HG02623 (cell line): ENCODE results near the gene THSD7B.

Source experiments
- ATAC-seq: cut with Tn5 transposase; IDR thresholded peaks from one replicate; pipeline ENCODE4 v1.9.1; 2021; ENCODE audit warnings: moderate library complexity; ENCODE audit not compliant: unreplicated experiment

THSD7B gene

DNA sequence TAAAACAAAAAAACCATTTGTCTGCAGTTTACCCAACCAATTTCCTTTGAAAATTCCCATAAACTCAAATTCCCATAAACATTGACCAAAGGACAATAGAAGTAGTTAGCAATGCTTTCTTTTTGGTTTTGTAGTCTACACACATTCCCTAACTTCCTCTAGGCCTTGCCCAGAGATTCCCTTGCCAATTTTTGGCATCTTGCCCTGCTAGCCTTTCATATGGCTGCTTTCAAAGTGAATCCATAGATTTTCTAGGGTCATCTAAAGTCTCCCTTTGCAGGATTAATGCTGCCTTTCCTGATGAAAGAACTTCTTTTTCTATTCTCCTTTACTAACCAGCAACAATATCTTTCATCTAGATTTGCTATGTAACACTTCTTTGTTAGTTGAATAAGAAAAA, 33.4 kb downstream of the THSD7B start:
- ATAC-seq = no peak

DNA sequence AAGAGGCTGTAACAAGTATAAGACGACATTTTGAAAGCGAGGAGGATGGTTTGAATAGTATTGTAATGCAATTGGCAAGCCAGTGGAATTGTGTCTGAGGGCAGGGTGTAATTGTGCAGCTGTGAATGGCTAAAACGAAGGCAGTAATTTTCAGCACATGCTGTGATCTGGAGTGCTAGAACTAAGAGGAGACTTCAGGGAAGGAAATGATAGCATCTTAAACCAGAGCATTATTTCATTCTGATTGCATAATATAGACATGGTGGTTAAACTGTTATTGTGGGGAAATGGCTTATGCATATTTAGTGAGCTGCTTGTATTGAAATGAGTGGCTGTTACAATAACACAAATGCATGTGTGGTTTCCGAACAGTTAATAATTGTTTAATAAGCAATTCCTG, 36.3 kb downstream of the THSD7B start:
- no peak for ATAC-seq

DNA sequence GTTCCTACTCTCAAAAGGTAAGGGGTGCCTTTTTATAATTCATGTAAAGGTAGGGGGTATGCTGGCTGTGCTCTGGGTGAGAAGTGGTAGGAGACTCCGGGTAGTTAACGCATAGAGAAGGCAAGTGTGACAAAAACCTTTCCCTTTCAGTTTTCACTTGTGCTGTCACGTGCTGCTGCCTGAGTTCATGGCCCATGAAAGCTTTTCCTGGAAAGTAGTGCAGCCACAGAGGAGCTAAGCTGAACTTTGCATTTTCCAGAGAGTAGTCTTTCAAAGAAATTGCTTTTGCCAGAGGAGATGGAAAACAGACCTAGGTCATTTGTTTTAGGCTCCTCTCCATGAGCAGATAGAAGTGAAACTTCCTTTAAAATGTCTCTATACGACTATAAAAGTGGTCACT, 44.7 kb downstream of the THSD7B start:
- no peak for ATAC-seq

DNA sequence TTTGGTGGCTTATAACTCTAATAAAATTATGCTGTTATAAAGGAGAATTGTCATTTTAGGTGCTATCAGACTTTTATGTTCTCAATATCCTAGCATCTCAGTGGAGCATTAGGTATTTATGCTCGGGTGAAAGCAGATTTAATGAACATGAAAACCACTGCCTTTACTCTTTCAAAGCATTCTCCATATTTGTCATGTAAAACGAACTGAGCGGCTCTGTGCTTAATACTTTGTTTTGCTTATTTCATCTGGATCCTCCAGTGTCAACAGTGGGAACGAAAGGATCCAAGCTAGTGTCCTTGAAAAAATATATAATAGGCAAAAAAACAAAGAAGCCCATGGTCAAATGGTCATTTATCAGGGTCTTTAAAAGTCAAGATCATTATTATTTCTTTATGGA, 53.5 kb downstream of the THSD7B start:
- no peak for ATAC-seq

DNA sequence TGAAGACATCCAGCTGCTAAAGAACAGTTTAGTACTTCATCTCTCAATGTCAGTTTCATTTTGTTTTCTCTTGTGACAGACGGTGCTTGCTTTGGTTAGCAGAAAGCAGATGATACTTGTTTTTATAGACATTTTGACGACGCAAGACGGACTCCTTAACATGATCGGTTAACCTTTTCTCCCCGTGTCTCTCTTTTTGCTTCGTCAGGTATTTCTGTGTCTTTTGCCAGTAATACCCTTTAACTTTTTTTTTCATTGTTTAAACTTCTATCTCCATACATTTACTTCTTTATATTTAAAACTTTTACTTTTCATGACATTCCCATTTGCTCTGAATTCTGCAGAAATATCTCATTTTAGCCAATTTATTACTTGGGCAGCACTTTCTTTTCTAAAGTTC, 57.9 kb downstream of the THSD7B start:
- ATAC-seq = no peak

DNA sequence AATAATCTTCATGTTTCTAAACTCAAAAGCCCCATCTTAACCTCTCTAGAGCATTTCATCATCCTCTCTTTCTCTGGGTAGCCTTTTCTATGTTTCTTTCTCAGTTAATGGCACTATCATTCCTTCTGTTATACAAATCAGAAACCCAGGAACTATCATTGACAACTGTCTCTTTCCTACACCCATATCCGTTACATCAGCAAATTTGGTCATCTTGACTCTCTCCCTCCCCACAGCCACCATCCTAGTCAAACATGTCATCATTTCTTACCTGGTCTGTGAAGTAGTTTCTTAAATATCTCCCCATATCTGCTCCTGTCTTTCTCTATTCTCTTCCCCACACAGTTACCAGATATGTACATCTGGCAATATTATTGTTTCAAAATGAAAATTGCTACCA, 62.8 kb downstream of the THSD7B start:
- ATAC-seq = no peak

DNA sequence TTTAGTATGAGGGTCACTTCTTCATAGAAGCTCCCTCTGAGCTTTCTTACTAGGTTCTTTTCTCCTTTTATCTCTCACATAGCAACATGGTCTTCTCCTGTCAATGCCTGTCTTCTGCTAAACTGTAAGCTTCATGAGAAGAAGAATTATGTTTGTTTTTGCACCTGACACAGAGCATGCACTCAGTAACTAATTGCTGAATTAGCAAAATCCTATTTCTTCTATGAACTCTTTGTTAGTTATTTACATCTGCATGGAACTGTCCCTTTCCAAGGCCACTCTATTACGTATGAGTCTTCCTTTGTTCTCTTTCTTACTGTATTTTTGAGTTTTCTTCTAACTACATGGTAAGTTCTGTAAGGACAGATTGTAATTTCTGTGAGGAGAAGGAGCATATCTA, 63.4 kb downstream of the THSD7B start:
- ATAC-seq = no peak

DNA sequence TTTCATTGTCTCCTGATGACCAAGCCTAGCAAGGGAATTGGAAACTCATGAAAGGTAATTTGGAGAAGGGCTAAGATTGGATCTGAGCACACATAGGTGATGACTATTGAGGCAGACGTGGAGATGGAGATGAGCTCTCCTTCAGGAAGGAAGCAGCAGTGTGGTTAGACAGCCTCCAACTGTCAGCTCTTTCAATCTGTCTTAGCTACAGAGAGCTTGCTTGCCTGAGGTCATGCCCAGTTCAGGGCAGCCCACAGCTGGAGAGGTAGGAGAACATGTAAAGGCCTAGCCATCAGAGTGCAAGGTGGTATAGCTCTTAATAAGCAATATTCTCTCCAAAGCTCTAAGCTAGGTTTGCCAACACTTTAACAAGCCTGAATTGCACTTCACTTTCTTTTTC, 79.2 kb downstream of the THSD7B start:
- no peak for ATAC-seq

DNA sequence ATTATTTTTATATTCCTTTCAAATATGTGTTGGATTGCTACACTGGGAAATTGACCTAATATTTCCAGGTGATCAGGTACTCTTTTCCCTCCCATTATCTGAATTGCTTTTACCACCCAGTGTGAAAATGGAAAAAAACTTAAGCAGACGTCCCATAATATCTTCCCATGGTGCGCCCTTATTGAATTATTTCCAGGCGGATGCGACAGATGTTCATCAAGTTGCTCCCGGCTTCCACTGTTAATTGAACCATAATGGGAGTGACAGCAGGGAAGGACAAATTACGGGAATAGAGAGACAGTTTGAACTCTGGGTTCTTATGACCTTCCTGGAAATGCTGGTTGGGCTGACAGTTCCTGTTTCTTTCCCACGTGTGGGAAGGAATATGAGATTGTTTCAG, 93.3 kb downstream of the THSD7B start:
- no peak for ATAC-seq

DNA sequence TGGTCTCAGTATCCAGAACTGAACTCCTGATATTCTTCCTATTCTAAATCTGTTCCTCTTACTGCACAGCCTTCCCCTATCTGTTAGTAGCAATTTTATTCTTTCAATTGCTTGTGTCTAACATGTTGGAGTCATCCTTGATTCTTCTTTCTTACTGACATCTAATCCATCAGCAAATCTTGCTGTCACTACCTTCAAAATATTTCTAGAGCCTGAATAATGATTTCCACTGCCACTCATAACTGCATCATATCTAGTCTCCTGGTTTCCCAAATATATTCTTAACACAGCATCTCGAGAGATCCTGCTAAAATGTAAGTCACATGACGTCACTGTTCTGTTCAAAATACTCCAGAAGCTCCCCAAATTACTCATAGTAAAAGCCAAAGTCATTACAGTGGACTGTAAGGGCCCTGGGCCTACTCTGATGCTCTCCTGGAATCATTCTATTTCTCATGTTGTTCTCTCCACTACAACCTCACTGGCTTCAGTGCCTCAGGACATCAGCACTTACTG, 95.2 kb downstream of the THSD7B start:
- no peak for ATAC-seq

DNA sequence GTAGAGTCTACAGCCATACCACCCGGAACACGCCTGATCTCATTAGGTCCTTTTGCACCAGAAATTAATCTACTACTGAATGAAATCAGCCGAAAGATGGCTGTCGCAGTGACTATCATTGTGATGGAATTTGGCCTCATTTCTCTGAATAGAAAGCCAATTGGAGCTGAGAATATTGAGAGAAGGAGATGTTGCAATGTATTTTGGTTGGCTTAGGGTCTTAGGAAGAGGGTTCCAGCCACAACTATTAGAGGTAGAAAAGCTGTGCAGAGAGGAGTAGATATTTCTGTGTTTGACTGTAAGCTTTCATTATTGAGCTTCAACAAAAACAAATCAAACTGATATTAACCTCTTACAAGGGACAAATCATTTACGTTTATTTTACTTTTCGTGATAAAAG, 98.1 kb downstream of the THSD7B start:
- ATAC-seq = no peak

DNA sequence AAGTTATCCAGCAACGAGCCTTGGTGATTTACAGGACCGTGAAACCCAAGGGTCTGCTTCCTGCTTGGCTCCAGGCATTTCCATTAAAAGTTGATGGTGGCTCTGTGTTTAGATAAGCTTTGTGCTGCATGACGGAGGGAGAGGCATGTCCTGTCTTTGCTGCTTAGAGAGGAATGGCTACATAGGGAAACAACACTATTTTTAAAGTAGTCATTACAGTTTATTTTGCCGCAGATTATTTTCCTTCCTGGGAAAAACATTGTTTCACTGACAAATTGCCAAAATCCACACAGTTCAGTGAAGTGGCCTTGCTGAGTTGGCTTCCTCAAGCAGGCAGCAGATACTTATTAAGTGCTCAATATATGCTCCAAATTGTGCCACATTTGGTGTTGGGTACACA, 98.5 kb downstream of the THSD7B start:
- ATAC-seq = no peak

DNA sequence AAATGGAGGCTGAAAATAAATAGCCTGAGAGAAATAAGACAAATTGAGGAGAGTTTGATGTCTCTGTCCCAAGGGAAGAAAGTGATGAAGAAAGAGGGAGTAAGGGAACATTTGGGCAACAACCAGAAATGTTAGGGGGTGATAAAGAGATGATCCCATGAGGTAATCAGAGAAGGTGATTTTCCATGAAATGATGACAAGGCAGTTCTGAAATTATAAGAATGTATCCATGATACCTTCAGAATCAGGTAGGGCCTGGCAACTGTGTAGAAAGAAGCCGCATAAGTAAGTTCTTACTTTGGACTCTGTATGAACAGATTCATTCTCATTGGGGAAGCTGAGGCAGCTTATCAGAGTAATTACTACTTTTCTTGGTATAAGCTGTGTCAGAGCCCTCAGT, 106.1 kb downstream of the THSD7B start:
- ATAC-seq = no peak

DNA sequence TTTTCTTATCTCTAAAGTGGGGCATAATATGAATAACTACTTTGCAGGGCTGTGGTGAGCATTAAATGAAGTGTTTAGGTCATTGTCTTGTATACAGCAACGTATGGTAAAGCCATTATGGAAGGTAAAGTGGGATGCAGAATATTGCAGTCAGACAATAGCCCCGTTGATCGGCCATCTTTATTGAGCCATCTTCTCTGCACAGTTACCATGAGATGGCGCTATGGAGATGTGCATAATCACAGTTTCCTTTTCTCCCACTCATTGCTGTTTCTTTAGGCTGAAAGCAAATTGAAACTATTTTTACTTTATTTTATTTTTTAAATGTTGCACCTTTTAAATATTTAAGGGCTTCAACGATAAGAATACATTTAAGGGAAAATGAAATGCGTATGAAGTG, 108.9 kb downstream of the THSD7B start:
- no peak for ATAC-seq

DNA sequence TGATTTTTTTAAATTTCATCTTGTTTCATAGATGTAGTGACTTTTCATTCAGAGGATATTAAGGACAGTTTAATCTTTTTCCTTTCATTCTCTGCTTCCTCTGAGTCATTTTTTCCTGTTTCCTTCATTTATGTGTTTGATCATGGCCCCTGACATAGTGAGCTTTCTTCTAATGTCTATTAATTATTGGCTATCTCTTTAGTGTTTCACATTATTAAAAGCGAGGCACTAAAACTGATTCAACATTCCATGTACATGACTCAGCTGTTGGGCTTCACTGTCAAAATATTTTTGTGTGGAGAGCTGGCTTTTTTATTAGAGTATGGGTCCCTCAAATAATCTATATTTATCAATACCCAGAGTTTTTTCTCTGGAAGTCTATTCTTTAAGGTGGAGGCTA, 125.8 kb downstream of the THSD7B start:
- ATAC-seq = no peak

DNA sequence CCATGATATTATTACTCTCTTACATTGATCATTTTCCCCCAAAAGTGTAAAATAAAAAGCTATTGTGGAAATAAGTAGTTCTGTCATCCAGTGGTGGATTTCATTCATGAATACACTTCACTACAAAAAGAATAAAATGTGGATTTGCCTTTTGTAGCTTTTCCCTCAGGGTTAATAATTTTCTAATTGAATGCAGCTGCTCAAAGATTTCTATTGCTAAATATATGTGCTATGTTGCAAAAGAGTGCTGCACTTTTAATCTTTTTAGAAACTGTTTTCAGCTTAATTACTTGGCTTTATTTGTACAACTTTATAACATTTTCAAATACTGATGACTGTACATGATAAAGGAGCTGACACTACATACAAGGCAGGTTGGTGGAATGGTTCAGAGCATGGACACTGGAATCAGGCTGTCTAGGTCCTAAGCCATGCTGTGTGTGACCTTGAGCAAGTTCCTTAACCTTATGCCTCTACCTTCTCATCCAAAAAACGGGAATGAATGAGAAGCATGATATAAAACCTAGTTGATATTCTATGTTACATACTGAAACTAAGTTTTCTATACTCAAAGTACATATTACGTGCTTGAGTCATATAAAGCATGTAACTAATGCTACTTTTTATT, 128.8 kb downstream of the THSD7B start:
- ATAC-seq = no peak

DNA sequence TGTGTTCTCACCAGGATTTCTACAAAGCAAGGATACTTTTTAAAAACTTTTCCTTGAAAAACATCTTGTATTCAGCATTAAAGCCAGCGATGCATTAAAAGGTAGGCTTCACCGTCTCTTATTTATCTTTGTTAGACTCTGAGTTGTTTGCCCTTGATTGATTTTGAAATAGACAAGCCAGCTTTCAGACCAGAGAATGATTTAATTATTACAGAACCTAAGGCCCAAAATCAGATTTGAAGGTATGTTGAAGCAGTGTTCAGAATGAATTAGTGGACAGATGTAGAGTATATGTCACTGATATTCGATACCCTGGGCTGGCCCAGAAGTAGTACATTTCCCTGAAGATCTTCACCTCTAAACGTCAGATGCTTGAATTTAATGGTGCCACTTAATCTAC, 136.4 kb downstream of the THSD7B start:
- ATAC-seq = no peak

DNA sequence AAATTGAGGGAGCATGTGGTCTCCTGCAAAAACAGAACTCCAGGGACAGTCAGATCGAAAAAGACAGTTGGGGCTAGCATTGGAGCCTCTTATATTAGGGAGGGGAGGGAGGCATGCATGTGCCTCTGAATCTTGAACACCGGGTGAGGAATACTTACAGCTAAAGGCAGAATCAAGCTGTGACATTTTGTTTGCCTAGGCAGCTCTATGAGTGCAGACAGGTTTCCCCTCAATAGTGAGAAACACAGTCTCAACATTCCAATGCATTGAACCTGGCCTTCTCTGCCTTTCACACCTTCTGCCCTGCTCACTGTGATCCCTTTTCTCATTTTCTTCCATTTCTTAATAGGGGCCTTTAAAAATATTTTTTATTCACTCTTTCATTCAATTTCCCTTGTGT, 140.4 kb downstream of the THSD7B start:
- ATAC-seq = no peak

DNA sequence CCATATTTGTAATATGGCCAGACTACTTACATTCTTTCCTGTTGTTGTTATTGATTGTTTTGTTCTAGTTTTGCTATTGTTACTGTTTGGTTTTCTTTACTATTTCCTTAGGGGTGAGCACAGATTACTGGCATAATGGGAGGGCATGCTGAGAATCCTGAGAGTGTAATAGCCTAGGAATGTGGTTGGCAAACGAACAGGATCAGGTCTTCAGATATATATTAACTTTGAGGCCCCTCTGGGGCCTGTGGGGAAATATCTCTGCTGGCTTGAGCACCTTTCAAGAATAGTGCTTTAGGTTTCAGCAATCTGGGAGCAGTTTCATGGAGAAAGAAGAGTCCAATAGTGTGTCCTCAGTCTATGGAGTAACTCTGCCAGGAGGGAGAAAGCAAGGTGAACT, 144.4 kb downstream of the THSD7B start:
- no peak for ATAC-seq

DNA sequence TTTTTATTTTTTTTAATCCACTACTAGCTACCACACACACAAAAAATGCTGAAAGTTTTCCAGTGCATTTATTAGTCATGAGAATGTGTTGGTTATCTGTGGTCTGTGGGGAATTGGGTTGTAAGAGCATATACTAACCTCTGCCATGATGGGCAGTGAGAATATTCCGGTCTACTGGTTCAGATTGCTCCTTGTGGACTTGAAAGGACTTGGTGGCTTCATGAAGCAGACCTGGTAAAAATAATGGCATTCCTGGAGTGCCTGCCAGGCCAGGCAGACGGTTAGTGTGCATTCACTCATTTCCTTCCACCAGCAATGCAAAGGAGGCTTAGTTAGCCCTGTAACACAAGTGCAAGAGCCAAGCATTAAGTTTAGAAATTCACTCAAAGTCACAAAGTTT, 150.8 kb downstream of the THSD7B start:
- ATAC-seq = no peak

DNA sequence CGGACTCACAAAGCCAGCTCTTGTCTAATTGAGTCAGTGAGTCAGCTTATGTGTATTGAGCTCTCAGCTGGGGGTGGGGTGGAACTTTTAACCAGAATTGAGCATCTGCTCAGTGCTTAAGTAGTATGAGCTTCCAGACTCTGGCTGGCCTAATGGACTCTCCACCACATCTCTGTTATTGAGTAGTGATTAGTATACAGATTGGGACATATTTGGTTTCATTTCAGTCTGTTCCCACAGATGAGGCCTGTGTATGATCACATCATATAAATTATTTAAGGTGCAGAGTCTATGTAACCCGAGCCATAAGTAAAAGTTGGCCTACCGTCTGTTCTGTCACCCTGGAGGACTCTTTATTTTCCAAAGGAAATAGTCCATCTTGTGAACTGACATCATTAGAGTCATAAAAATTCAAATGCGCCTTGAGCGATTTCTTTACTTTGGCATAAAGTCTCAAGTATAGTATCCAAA, 152.1 kb downstream of the THSD7B start:
- no peak for ATAC-seq

DNA sequence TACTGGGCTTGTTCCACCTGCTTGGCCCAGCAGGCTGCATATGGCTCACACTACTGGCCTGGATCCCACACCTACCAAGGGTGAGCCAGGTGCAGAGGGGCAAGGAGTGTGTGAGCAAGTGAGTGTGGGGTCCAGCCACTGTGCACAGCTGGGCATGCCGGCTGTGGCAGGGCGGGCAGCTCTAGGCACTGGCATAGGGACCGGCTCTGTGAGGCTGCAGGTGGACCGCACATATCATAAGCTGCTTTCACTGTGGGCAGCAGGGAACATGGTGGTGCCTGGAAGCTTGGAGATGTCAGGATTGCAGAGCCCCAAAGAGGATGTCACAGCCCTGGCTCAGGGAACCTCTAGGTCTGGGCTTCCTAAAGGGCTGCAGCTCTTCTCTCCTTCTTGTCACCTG, 154.3 kb downstream of the THSD7B start:
- no peak for ATAC-seq

DNA sequence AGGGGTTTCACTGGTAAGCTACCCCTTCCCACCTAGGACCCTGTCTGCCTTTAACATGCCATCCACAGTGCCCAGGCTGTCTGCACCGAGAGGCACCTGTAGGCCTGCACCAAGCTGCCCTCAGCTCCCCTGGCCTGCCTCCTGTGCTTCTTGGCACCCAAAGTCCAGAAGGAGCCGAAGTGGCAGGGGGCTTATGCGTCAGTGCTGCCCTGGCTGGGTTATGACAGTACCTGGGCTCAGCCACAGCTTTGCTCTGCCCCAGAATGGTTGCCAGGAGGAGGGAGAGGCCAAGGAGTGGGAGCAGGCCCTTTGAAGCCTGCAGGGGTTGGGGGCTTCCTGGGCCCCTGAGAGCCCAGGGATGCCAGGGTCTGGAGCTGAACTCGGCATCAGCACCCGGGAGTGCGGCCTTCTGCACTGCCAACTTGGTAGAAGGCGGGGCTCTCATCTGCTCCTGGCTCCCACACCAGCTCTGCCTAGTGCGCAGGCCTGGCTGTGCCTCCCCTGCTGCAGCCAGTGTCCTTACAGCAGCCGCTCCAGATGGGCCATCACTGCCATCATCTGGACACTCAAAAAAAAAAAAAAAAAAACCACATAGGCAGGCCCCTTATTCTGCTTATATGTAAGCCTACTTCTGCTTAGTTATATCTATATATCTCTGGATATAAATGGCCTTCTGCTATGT, 155.4 kb downstream of the THSD7B start:
- no peak for ATAC-seq
